Measurements from ENCODE around the gene ADAMTS19. TPM values are rescaled to one million over a fixed set of nuclear protein-coding genes. Genes with fewer than 3 reads are reported as not detected.
A peak's percentile ranks its signal among the peaks of the same experiment; 100 is the strongest.

The ADAMTS19 gene
- total RNA-seq, 1 experiment from 2014 or later = not detected

- no peak for DNase-seq (ENCODE audit: low read depth)
Measured at GRCh38 chr5:129768735-129769134, 308.6 kb downstream of the ADAMTS19 start.

GRCh38 chr5:129770024-129770820 lies 310.1 kb downstream of the ADAMTS19 start:
- no peak for DNase-seq (ENCODE audit: low read depth)

- DNase-seq (ENCODE audit: low read depth) = peak; percentile 35
Measured at GRCh38 chr5:129771058-129771838, 311.1 kb downstream of the ADAMTS19 start.

GRCh38 chr5:129773376-129773775 lies 313.3 kb downstream of the ADAMTS19 start:
- no peak for DNase-seq (ENCODE audit: low read depth)

GRCh38 chr5:129781594-129781993 lies 321.5 kb downstream of the ADAMTS19 start:
- no peak for DNase-seq (ENCODE audit: low read depth)

All from RPMI7951 (cell line).